ENCODE data around the gene HDHD2.

HDHD2 gene

DNA sequence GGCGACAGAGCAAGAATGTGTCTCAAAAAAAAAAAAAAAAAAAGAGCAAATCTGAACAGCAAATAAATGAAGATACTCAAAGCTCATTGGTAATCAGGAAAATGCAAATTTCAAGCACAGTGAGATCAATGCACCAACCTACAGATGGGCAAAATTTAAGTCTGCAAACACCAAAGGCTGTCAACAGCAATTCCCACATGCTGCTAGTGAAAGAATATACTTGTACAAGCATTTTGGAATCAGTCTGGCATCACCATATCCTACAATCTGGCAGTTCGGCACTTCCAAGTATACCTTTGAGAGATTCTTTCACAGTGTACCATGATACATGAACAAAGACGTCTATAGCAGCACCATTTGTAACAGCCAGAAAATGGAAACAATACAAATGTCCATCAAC lies 4.1 kb downstream of the HDHD2 start:
- no peak for DNase-seq (ENCODE audit: low spot score)

GRCh38 chr18:47143899-47144485 lies 6.3 kb downstream of the HDHD2 start:
- DNase-seq (ENCODE audit: low spot score) = no peak

GRCh38 chr18:47143153-47143552 lies 7.1 kb downstream of the HDHD2 start:
- DNase-seq (ENCODE audit: low spot score) = no peak

DNA sequence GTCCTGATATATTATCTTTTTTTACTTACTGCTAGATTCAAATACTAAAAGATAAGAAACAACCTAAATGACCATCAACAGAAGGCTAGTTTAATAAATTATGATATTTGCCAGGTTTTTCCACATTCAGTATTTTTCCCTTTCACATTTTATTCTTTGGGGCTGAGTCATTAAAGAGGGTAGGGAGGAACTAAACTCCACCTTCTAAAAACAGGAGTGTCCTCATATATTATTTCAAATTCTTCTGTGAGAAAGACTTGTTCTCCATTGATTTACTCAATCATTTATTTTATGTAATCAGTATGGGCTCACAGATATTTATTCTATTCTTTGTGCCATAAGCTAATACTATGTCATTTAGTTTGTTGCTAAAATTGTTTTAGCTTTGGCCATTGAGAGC lies 9.0 kb downstream of the HDHD2 start:
- no peak for DNase-seq (ENCODE audit: low spot score)

DNA sequence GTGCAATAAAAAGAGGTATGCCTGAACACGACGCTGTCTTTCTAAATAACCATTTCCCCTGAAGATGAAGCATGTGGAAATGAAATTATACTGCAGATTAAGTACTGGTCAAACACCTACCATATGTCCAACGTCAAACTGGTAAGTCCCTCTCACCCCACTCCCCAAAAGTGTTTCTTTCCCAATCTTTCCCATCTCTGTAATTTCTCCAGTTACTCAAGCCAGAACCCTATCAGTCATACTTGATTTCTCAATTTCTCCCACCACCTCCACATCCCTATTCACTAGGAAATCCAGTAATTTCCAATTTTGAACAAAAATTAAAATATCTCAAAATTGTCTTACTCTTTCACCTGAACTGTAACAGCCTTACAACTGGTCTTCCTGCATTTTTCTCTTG lies 29.2 kb downstream of the HDHD2 start:
- no peak for DNase-seq (ENCODE audit: low spot score)

DNA sequence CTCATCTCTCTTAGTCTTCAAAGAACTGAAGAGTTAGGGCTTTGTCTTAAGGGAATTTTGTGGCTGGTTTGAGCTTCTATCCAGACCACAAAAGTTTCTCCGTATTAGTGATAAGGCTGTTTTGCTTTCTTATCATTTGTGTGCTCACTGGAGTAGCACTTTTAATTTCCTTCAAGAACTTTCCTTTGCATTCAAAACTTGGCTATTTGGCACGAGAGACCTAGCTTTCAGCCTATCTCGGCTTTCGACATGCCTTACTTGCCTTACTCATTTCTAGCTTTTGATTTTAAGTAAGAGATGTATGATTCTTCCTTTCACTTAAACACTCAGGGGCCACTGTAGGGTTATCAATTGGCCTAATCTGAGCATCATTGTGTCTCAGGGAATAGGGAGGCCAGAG lies 29.9 kb downstream of the HDHD2 start:
- no peak for DNase-seq (ENCODE audit: low spot score)

GRCh38 chr18:47118981-47119380 lies 31.3 kb downstream of the HDHD2 start:
- no peak for DNase-seq (ENCODE audit: low spot score)

GRCh38 chr18:47115205-47115604 lies 35.1 kb downstream of the HDHD2 start:
- DNase-seq (ENCODE audit: low spot score) = no peak

GRCh38 chr18:47113796-47114540 lies 36.3 kb downstream of the HDHD2 start:
- no peak for DNase-seq (ENCODE audit: low spot score)

GRCh38 chr18:47110492-47111274 lies 39.6 kb downstream of the HDHD2 start:
- no peak for DNase-seq (ENCODE audit: low spot score)

DNA sequence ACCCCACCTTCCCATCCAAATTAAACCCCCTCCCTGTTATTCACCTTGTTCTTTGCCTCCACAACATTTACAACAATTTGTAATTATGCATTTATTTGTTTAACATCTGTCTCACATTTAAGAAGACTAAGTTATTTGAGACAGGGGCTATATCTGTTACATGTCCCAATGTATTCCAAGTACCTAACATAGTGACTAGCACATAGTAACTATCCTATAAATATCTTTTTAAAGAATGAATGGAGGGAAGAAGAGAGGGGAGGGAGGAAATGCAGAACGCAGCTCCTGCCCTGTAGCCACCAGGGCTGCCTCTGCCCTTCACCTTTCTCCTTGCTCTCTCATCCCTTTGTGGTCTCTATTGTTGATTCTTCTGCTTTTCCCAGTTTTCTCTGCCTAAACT lies 40.6 kb downstream of the HDHD2 start:
- DNase-seq (ENCODE audit: low spot score) = no peak

- no peak for DNase-seq (ENCODE audit: low spot score)
These were observed 41.3 kb downstream of the HDHD2 start for GRCh38 chr18:47108998-47109405.

DNA sequence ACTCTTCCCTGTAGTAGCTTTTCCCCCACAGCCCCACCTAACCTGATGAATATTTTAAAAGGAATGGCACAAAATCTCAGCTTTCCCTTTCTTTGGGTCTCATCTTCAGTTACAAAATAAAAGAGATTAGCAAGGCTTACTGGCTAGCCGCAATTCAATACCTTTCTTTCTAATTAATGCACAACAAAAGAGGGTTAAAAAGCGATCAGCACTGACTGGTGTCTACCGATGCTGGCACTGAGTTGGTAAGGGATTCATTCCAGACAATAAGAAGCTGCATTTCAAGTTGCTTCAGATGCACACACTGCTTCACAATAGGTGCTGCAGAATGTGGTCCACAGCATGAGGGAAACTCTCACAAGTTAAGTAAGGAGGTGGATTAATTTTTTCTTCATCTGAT lies 41.9 kb downstream of the HDHD2 start:
- DNase-seq (ENCODE audit: low spot score) = no peak

DNA sequence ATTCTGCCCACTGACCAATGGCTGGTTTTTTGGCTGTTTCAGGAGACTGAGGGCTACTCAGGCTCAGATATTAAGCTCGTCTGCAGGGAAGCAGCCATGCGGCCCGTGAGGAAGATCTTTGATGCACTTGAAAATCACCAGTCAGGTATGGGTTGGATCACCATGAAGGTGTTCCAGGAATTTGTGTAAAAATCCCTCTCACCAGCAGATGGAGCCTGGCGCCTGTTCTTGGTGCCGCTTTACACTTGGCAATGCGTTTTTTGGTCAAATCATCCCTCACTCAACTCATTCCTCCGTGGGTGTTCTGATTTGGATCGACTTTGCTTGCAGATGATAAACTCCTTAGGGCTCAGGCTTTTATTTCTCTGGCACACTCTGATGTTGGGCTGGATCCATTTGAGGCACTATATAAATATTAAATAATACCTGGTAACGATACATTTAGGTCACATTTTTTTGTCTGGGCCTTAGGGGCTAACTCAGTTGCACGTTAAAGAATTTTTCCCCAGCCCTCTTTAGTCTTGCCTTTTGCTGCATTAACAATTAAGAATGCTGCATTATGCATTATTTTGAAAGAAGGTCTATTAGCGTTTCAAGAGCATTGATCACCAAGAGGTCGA lies 50.0 kb downstream of the HDHD2 start:
- peak; percentile 23 for DNase-seq (ENCODE audit: low spot score)

DNA sequence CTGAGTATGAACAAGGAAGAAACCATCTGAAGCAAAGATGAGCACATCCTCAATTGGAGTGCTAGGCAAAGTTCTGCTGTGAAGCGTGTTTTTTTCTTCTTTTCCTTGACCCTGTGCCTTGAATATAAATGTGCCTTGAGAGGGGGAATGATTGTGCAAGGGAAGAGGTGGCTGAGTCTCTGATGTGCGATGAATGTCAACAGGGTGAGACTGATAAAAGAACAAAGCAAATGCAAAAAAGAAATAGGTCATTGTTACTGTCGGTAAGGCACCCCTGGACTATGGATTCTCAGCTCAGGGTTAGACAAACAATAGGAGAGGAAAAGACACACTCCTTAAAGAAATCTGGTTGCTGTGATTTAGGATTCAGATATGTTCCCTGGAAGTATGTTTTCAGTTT lies 54.5 kb downstream of the HDHD2 start:
- no peak for DNase-seq (ENCODE audit: low spot score)

DNA sequence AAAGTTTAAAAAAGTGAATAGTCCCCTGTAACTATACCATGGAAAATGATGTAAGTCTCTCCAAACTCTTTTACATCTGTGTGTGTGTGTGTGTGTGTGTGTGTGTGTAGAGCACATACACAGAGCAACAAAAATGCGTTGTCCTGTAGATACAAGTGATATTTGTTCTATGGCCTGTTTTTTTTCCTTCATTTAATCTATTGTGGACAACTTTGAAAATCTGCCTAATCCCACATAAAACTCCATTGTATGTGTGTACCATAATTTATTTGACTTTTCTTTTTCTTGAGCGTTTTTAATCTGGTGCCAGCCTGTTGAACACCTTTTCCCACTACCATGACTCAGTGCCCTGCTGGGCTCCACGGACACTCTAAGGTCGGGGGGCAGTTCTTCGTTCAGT lies 62.6 kb downstream of the HDHD2 start:
- DNase-seq (ENCODE audit: low spot score) = no peak

DNA sequence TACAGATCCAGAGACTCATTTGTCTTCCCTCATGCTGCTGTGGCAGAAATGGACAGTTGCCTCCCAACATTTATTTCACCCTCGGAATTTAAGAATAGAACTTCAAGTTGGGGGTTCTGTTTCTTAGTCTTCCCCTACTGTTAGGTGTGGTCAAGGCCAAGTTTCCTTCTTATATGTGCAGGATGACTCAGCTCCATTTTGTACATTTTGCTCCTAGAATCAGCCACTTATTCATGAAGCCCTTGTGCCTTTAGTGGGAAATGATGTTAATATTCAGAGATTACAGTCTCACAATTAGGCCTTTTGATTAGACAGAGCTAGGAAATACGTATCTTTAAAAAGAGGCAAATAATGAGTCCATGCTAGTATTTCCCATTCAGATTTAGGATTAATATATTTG lies 68.7 kb downstream of the HDHD2 start:
- DNase-seq (ENCODE audit: low spot score) = no peak

GRCh38 chr18:47080872-47081271 lies 69.4 kb downstream of the HDHD2 start:
- DNase-seq (ENCODE audit: low spot score) = no peak

GRCh38 chr18:47077111-47077510 lies 73.2 kb downstream of the HDHD2 start:
- no peak for DNase-seq (ENCODE audit: low spot score)

DNA sequence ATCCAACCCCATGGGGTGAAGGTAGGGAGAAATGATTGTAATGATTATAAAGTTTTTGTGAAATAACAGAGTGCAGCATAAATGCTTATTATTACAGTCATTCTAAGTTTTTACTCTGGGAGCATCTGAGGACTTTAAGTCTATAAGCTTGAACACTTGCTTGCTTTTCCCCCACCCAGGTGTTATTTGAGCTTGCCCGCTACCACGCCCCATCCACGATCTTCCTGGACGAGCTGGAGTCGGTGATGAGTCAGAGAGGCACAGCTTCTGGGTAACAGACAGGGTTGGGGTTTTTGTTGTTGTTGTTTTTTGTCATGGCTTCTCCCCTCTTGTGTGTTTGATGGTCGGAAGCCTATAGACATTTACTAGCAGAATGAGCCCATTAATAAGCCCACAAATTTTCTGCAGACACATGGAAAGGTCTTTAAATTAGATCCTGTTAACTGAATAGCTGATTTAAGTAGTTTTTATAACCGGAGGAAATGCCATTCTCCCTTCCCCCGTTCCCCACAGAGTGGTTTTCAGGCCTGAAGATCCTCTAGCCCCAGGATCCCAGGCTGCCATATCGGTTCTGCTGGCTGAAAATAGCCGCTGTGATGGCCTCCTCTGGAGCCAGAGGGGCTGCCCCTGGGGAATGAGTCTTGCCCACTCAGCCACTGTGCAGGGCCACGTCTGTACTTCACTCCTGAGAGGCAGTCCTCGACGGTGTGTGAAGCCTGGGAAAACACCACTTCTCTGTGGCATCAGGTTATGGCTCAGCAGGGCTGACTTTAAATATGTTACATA lies 75.0 kb downstream of the HDHD2 start:
- no peak for DNase-seq (ENCODE audit: low spot score)

GRCh38 chr18:47067648-47068047 lies 82.7 kb downstream of the HDHD2 start:
- no peak for DNase-seq (ENCODE audit: low spot score)

- no peak for DNase-seq (ENCODE audit: low spot score)
These were observed 87.2 kb downstream of the HDHD2 start for GRCh38 chr18:47063096-47063495.
